Activated CD4-positive, CD25-positive, alpha-beta regulatory T cell treated with anti-CD3 and anti-CD28 coated beads, Interleukin-2, amount 50 U/mL, for 16 hours (primary cell): ENCODE measurements around the gene IGFLR1.
A peak's percentile ranks its signal among the peaks of the same experiment; 100 is the strongest.
"Not testable (repeated sequence)": the region's sequence is repeated elsewhere in the genome, so short reads cannot be mapped to it uniquely, and the experiment has no call there.

Source experiments
- DNase-seq: peaks from one replicate; pipeline ENCODE4 v3.0.0-alpha.2; 2020; ENCODE audit warnings: low read depth, low spot score

The IGFLR1 gene

GRCh38 chr19:35724132-35724531 lies 18.1 kb downstream of the IGFLR1 start:
- DNase-seq, result not testable (repeated sequence)

- no peak for DNase-seq
Observed at GRCh38 chr19:35723671-35724070, 18.6 kb downstream of the IGFLR1 start.

DNA sequence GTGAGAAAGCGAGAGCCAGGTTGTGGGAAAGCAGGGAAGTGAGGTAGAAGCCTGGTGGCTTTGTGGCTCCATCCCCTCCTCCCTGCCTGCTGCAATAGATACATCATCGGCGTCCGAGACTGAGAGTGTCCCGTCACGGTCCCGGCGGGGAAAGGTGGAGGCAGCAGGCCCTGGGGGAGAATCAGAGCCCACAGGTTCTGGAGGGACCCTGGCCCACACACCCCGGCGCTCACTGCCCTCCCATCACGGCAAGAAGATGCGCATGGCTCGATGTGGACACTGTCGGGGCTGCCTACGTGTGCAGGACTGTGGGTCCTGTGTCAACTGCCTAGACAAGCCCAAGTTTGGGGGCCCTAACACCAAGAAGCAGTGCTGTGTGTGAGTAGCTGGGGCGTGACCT lies 19.4 kb downstream of the IGFLR1 start:
- DNase-seq, result no peak

DNA sequence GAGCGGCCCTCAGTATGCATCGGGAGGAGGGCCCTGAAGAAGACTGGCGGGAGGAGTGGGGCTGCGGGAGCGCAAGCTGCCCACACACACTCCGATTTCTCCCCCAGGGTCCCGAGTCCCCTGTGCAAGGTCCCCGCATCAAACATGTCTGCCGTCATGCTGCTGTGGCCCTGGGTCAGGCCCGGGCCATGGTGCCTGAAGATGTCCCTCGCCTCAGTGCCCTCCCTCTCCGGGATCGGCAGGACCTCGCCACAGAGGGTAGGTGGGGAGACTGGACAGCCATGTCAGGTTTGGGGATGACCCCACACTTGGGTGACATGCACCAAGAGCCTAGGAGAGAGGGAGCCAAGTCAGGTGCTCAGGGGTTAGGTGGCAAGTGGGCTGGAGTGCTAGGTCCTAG lies 19.8 kb downstream of the IGFLR1 start:
- DNase-seq, result no peak

GRCh38 chr19:35721374-35721773 lies 20.9 kb downstream of the IGFLR1 start:
- DNase-seq, result no peak

DNA sequence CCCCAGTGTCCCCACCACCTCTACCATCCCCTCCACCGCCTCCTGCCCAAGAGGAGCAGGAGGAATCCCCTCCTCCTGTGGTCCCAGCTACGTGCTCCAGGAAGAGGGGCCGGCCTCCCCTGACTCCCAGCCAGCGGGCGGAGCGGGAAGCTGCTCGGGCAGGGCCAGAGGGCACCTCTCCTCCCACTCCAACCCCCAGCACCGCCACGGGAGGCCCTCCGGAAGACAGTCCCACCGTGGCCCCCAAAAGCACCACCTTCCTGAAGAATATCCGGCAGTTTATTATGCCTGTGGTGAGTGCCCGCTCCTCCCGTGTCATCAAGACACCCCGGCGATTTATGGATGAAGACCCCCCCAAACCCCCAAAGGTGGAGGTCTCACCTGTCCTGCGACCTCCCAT lies 21.6 kb downstream of the IGFLR1 start:
- DNase-seq, result no peak

DNA sequence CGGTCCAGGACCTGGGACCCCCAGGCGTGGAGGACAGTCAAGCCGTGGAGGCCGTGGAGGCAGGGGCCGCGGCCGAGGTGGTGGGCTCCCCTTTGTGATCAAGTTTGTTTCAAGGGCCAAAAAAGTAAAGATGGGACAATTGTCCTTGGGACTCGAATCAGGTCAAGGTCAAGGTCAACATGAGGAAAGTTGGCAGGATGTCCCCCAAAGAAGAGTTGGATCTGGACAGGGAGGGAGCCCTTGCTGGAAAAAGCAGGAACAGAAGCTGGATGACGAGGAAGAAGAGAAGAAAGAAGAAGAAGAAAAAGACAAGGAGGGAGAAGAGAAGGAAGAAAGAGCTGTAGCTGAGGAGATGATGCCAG lies 22.1 kb downstream of the IGFLR1 start:
- no peak for DNase-seq

DNA sequence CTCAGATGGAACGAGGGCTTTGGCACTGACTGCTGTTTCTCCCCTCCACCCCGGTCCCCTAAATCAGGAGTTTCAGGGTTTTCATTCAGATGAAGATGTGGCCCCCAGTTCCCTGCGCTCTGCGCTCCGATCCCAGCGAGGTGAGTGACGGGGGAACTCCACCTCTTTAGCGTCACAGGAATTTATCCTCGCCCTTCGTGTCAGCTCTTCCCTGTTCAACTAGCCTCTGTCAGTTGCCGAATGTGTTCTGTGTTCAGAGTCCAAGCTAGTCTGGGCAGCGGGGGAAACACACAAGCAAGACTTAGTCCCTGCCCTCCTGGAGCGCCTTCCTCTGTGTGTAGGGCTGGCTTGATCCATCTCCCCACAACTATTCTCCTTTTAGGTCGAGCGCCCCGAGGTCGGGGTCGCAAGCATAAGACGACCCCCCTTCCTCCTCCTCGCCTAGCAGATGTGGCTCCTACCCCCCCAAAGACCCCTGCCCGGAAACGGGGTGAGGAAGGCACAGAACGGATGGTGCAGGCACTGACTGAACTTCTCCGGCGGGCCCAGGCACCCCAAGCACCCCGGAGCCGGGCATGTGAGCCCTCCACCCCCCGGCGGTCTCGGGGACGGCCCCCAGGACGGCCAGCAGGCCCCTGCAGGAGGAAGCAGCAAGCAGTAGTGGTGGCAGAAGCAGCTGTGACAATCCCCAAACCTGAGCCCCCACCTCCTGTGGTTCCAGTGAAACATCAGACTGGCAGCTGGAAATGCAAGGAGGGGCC lies 22.7 kb downstream of the IGFLR1 start:
- no peak for DNase-seq

DNA sequence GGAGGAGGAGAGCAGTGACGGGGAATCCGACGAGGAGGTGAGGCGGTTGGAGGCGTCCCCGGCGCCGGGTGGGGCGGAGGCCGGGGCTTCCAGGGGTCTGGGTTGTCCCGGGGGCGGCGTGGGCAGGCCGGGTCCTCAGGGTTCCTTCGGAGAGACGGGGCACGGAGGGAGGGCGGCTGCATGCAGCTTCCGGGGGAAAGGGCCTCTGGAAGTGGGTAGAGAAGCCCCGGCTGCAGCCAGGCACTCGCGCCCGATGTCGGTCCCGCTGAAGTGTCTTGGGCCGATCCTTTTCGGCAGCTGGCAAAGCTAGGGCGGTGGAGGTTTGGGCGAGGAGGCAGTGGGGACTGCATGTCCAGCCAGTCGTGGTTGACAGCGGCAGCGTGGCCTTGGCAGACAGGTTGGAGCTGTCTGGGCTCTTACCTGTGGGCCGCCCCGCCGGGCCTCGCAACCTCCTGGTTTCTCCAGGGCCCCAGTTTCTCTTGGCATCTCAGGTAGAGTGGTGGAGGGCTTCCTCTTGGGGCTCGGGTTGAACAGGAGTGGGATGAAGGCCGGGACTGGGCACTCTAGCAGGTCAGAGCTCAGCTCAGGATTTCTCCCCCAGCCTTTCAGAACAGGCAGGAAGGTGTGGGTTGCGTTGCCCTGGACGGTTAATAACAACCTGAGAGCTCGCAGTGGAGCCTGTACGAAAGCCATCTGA lies 23.8 kb downstream of the IGFLR1 start:
- no peak for DNase-seq

GRCh38 chr19:35717665-35718344 lies 24.4 kb downstream of the IGFLR1 start, which contains the start of gene KMT2B:
TSS of gene KMT2B (plus strand) at chr19:35718003. CDS start at chr19:35718019, 16 bp downstream.
- no peak for DNase-seq

DNA sequence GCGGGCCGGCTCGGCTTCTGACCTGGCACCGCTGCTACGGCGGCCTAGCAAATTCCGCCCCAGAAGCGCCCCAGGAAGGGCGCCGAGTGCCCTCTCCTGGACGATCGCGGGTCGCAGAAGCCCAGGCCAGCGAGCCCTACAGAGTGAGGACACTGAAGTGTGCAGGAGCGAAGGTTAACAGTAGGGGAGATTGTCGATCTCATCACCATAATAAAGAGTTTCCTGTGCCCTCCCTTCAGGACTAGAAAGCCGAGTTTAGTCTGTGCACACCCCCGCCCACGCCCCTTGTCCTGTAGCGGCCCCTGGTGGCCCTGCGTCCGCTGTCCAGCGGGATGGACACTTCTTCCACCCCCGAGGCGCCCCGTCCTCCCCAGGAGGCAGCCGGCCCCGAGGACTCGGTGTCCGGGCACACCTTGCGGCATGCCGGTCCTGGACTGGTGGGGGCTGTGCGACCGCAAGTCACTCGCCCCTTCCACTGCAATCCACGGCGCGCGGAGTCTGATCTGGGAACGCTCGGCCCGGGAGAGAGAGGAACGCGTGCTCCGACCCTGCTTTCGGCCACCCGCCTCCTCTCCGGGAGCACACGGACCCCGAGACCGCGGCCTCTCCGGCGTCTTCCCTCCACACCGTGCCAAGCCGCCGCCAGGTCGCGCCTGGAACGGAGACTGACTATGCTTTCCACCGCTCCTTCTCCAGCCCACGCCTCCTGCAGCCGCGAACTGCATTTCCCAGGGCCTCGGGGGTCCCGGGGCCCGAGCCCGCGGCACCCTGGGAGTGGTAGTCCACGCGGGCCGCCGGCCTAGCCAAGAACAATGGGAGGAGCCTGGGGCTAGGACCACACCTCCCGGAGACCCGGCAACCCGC lies 25.2 kb downstream of the IGFLR1 start:
- peak; percentile 92 for DNase-seq

GRCh38 chr19:35715981-35716800 lies 26.1 kb downstream of the IGFLR1 start:
- no peak for DNase-seq

DNA sequence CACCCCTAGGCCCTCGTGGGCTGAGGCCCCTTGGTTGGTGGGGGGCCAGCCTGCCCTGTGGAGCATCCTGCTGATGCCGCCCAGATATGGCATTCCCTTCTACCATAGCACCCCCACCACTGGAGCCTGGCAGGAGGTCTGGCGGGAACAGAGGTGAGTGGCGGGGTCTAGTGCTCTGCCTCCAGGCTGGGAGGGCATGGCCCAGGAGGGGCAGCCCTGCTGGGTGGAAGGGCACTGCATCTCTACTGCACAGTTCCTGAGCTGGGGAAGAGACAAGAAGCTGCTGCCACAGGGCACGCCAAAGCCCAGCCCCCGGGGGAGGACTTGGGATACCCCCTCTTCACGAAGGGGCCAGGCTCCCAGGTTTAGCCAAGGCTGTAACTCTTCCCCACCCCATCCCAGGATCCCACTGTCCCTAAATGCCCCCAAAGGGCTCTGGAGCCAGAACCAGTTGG lies 26.9 kb downstream of the IGFLR1 start:
- DNase-seq, result no peak

- DNase-seq, result no peak
Observed at GRCh38 chr19:35714601-35715354, 27.5 kb downstream of the IGFLR1 start.

DNA sequence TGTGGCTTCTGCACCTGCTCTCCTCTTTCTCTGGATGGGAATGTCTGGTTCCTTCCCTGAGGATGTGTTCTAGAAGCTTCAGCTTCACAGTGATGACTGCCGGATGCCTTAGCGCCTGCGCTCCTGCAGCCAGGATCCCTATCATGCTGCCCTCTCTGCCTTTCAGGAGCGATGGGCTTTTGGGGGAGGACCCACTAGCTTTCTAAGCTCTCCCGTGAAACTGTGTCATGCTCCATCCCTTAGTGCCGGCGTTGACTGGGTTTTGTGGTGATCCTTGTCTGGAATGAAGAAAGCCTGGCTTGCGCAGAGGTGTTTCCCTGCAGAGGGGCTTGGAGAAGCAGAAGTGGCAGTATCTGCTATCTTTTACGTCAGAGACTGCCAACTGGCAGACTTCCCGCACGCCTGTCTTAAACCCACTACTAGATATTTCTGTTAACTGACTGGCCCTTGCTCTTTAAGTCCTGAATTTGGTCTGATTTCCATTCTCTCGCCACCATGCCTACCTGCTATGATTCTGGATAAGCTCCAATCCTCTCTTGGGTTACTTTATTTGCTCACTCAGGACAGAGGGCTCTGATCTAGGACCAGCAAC lies 28.3 kb downstream of the IGFLR1 start:
- no peak for DNase-seq

GRCh38 chr19:35713506-35713850 lies 28.8 kb downstream of the IGFLR1 start:
- no peak for DNase-seq

GRCh38 chr19:35712567-35713505 lies 29.4 kb downstream of the IGFLR1 start:
- peak; percentile 44 for DNase-seq
